Calu3 (cell line): ENCODE results near the gene ZBTB38. TPM values are rescaled to one million over a fixed set of nuclear protein-coding genes. Genes with fewer than 3 reads are reported as not detected.
A peak's percentile ranks its signal among the peaks of the same experiment; 100 is the strongest.

ENCODE experiments used
- BruUV-seq: library from RNA; stranded (reverse); fragments of 400-500 nt; replicated peaks from 2 replicates; lab custom pipeline; 2021; lab: Mats Ljungman, UMichigan
- CTCF ChIA-PET: fragments of 300-600 bp; sonication (Branson Sonifier 250); formaldehyde crosslinking; loops from one replicate; lab custom pipeline; 2022; ENCODE audit warnings: antibody characterized with exemption; lab: Charles Lee
- DNase-seq: peaks from one replicate; pipeline ENCODE4 v3.0.0; 2022
- H3K27ac Mint-ChIP-seq: one replicate; pipeline ENCODE4 v1.8.0; 2022; ENCODE audit warnings: mixed read lengths; ENCODE audit not compliant: unreplicated experiment
- H3K27me3 Mint-ChIP-seq: one replicate; pipeline ENCODE4 v1.8.0; 2022; ENCODE audit warnings: mixed read lengths; ENCODE audit not compliant: unreplicated experiment
- H3K36me3 Mint-ChIP-seq: one replicate; pipeline ENCODE4 v1.8.0; 2022; ENCODE audit warnings: mild to moderate bottlenecking, moderate library complexity, mixed read lengths; ENCODE audit not compliant: insufficient read depth, unreplicated experiment
- H3K4me1 Mint-ChIP-seq: one replicate; pipeline ENCODE4 v1.8.0; 2022; ENCODE audit warnings: mild to moderate bottlenecking, low read depth, mixed read lengths; ENCODE audit not compliant: unreplicated experiment
- H3K4me3 Mint-ChIP-seq: one replicate; pipeline ENCODE4 v1.8.0; 2022; ENCODE audit warnings: mild to moderate bottlenecking, low read depth, moderate library complexity, mixed read lengths; ENCODE audit not compliant: unreplicated experiment
- H3K9me3 Mint-ChIP-seq: one replicate; pipeline ENCODE4 v1.8.0; 2022; ENCODE audit warnings: low read depth, mixed read lengths; ENCODE audit not compliant: unreplicated experiment
- intact Hi-C: fragments of 100-400 bp; cut with micrococcal nuclease; formaldehyde crosslinking; loops from one replicate; pipeline ENCODE4 v1.10.0; 2022; ENCODE audit not compliant: unreplicated experiment
- total RNA-seq: library from RNA; stranded (reverse); gene quantifications from 2 replicates; pipeline ENCODE4 v1.2.3, GENCODE V29; 2022
- TF ChIP-seq, protein P1 (sequence below): fragments of 200-600 bp; IDR thresholded peaks from one replicate; pipeline ENCODE4 v1.8.0; 2022; ENCODE audit warnings: antibody characterized with exemption; ENCODE audit not compliant: unreplicated experiment

The ZBTB38 gene
- total RNA-seq, 1 experiment from 2014 or later = 95.9 TPM

DNA sequence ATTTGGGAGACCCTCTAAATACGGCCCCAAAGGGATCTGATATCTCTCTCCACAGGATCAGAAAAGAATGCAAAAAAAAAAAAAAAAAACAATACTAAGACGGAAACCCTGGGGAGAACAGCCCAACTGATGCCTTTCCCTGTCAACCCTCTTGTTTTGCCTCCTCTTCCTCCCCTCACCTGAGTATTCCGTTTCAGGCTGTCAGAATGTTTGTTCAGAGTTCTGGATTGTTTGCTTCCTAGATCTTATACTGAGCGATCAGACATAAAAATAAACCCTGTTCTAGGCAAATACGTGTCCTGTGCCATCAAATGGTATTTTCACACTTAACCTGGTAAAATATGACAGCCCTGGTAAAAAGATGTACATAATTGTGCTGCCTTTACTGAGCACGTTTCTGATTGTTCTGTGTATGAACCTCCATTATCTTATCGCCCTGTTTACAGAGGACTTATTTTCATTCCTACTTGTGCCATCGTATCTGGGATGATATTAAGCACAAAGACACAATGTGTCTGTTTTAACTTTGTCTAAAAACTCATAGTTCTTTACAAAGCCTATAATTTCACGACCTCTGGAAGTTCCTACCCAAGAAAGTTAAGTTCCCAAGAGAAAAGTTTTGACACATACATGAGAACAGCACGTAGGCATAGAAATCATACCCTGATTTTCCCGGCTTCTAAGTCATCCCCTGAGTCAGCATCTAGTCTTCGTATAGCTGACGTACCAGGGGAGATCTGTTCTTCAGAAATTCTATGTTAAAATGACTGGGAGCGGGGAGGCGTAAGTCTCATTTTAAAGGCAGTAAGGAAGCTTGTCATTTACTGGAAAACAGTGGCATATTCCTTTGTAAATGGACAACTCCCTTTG lies 856 bp downstream of the ZBTB38 start:
- Mint-ChIP-seq H3K4me1 (peaks cover 69% of the 10 kb centered on the region), H3K27me3 (no peaks in the 10 kb centered on the region), H3K36me3 (peaks cover 65% of the 10 kb centered on the region), H3K9me3 (peaks cover 2% of the 10 kb centered on the region), H3K4me3 (peak overlapping the region; percentile 80), H3K27ac (peak overlapping the region; percentile 97)
- peak; percentile 17 for DNase-seq
- intact Hi-C loops = loop anchor here (2.0 kb wide), 1 partner anchor 72 kb away; no protein-coding TSS in a partner anchor
- no TSS peak for BruUV-seq
- CTCF ChIA-PET = interaction anchor here (0.6 to 2.8 kb wide), 17 partner anchors 8 to 1197 kb away, joined by 3 to 19 read pairs (median 4); no protein-coding TSS in a partner anchor
- TF ChIP-seq, protein P1, sequence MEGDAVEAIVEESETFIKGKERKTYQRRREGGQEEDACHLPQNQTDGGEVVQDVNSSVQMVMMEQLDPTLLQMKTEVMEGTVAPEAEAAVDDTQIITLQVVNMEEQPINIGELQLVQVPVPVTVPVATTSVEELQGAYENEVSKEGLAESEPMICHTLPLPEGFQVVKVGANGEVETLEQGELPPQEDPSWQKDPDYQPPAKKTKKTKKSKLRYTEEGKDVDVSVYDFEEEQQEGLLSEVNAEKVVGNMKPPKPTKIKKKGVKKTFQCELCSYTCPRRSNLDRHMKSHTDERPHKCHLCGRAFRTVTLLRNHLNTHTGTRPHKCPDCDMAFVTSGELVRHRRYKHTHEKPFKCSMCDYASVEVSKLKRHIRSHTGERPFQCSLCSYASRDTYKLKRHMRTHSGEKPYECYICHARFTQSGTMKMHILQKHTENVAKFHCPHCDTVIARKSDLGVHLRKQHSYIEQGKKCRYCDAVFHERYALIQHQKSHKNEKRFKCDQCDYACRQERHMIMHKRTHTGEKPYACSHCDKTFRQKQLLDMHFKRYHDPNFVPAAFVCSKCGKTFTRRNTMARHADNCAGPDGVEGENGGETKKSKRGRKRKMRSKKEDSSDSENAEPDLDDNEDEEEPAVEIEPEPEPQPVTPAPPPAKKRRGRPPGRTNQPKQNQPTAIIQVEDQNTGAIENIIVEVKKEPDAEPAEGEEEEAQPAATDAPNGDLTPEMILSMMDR = no peak

DNA sequence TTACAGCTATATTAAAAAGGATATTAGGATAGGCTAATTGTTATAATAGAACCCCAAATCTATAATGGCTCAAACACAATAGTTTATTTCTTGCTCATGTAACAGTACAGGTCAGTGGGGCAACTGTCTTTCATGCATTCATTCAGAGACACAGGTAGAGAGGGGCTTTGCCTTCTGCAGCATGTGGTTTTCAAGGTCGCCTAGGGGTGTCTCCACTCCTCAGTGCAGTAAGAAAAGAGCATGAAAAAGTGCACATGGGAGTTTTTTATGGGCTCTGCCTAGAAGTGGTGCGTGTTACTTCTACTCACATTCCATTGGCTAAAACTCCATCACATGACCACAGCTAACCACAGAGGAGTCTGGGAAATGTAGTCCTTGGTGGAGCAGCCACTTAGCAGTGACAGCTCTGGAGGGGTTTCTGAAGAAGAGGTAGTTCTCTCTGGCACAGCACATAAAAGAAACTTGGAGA lies 1.8 kb downstream of the ZBTB38 start:
- peaks cover 65% of the 10 kb centered on the region for H3K36me3 Mint-ChIP-seq
- TF ChIP-seq, protein P1 = peak; percentile 18
- intact Hi-C loops = loop anchor here (2.0 kb wide), 1 partner anchor 31 kb away; no protein-coding TSS in a partner anchor
- H3K9me3 Mint-ChIP-seq = peaks cover 2% of the 10 kb centered on the region
- H3K4me1 Mint-ChIP-seq = peaks cover 69% of the 10 kb centered on the region
- H3K4me3 Mint-ChIP-seq = peak overlapping the region; percentile 80
- CTCF ChIA-PET = interaction anchor here (0.6 to 2.8 kb wide), 11 partner anchors 9 to 1196 kb away, joined by 3 to 19 read pairs (median 4); no protein-coding TSS in a partner anchor
- peak; percentile 79 for DNase-seq
- BruUV-seq = no TSS peak
- H3K27me3 Mint-ChIP-seq = no peaks in the 10 kb centered on the region
- H3K27ac Mint-ChIP-seq = peak overlapping the region; percentile 97

DNA sequence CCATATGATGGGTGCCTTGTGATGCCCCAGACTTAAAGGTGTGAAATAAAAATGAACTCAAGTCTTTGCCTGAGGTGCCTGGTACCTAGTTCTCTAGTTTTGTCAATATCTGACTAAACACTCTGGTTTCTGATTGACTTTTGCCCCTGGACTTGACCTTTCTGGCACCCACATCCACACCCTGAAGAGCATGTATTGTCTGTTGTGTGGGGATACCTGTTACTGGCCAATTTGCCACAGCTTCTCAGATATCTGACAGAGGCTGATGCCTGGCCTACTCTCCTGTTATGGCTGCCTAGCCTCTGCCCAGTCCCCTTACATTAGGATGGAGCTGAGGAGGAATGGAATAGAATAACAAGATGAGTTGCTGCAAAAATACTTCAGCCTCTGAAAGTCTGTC lies 3.6 kb downstream of the ZBTB38 start:
- H3K9me3 Mint-ChIP-seq = peaks cover 2% of the 10 kb centered on the region
- intact Hi-C loops = loop anchor here (2.0 kb wide), 1 partner anchor 29 kb away; no protein-coding TSS in a partner anchor
- CTCF ChIA-PET = interaction anchor here (0.7 to 1.9 kb wide), 2 partner anchors 11 to 26 kb away, joined by 3 to 7 read pairs; no protein-coding TSS in a partner anchor
- TF ChIP-seq, protein P1 = no peak
- H3K27me3 Mint-ChIP-seq = no peaks in the 10 kb centered on the region
- H3K27ac Mint-ChIP-seq = no peak overlapping the region
- H3K4me3 Mint-ChIP-seq = no peak overlapping the region
- no peak for DNase-seq
- peaks cover 68% of the 10 kb centered on the region for H3K36me3 Mint-ChIP-seq
- peaks cover 51% of the 10 kb centered on the region for H3K4me1 Mint-ChIP-seq
- no TSS peak for BruUV-seq

DNA sequence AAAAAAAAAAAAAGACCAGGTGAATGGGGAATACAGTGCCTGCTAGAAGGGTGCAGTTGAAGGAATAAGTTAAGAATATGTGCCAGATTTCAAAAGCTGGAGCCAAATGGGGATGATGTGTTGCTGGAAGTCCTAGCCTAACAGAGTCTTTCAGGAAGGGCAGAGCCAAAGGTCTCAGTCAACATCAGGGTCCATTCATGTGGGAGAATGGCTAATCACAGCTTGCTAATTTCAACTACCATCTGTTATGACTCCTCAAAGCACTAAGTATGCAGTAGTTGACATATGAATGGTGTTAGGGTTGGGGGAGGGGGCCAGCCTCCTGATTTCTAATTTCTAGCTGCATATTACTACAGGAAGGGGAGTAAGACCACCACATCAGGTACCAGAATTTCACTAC lies 4.4 kb downstream of the ZBTB38 start:
- Mint-ChIP-seq H3K36me3 (peaks cover 62% of the 10 kb centered on the region), H3K4me1 (peaks cover 43% of the 10 kb centered on the region), H3K4me3 (no peak overlapping the region), H3K27ac (no peak overlapping the region), H3K9me3 (peaks cover 2% of the 10 kb centered on the region), H3K27me3 (no peaks in the 10 kb centered on the region)
- intact Hi-C loops = no loop called here
- CTCF ChIA-PET = interaction anchor here (0.6 to 1.9 kb wide), 4 partner anchors 12 to 251 kb away, joined by 3 to 7 read pairs (median 4); no protein-coding TSS in a partner anchor
- TF ChIP-seq, protein P1 = no peak
- no peak for DNase-seq
- BruUV-seq = no TSS peak
